ENCODE measurements around the gene RAD21L1.
"Not testable (repeated sequence)": the region's sequence is repeated elsewhere in the genome, so short reads cannot be mapped to it uniquely, and the experiment has no call there.

The RAD21L1 gene

GRCh38 chr20:1199212-1199873 is 26.5 kb upstream of the RAD21L1 start:
- DNase-seq (ENCODE audit: low read depth in 2 of 2) = no peak

- DNase-seq (ENCODE audit: low read depth in 2 of 2) = no peak
These were observed 25.9 kb upstream of the RAD21L1 start for GRCh38 chr20:1199964-1200363.

GRCh38 chr20:1202762-1203504 is 22.9 kb upstream of the RAD21L1 start, which contains the start of gene C20orf202:
C20orf202 (plus strand) TSS chr20:1203454; CDS start chr20:1203586, 132 bp downstream.
- DNase-seq (ENCODE audit: low read depth in 2 of 2) = no peak

GRCh38 chr20:1203630-1204029 is 22.2 kb upstream of the RAD21L1 start:
- DNase-seq (ENCODE audit: low read depth in 2 of 2) = no peak

GRCh38 chr20:1204113-1204512 is 21.7 kb upstream of the RAD21L1 start:
- DNase-seq (ENCODE audit: low read depth in 2 of 2) = no peak

GRCh38 chr20:1204576-1204975 is 21.3 kb upstream of the RAD21L1 start:
- DNase-seq (ENCODE audit: low read depth in 2 of 2) = no peak

GRCh38 chr20:1205802-1206201 is 20.0 kb upstream of the RAD21L1 start:
- DNase-seq (ENCODE audit: low read depth in 2 of 2) = no peak

GRCh38 chr20:1206366-1207148 is 19.3 kb upstream of the RAD21L1 start:
- DNase-seq (ENCODE audit: low read depth in 2 of 2) = no peak

- DNase-seq (ENCODE audit: low read depth in 2 of 2) = no peak
These were observed 18.5 kb upstream of the RAD21L1 start for GRCh38 chr20:1207293-1207878.

- no peak for DNase-seq (ENCODE audit: low read depth in 2 of 2)
These were observed 16.1 kb upstream of the RAD21L1 start for GRCh38 chr20:1209447-1210387.

GRCh38 chr20:1210501-1210900 is 15.3 kb upstream of the RAD21L1 start:
- DNase-seq (ENCODE audit: low read depth in 2 of 2) = no peak

GRCh38 chr20:1212023-1212422 is 13.8 kb upstream of the RAD21L1 start:
- DNase-seq (ENCODE audit: low read depth in 2 of 2) = no peak

- DNase-seq (ENCODE audit: low read depth in 2 of 2) = peak; percentile 23 to 24
These were observed 13.0 kb upstream of the RAD21L1 start for GRCh38 chr20:1212607-1213396.

- DNase-seq (ENCODE audit: low read depth in 2 of 2) = no peak
These were observed 11.0 kb upstream of the RAD21L1 start for GRCh38 chr20:1214838-1215261.

GRCh38 chr20:1215386-1216170 is 10.3 kb upstream of the RAD21L1 start:
- DNase-seq (ENCODE audit: low read depth in 2 of 2) = no peak

- not testable (repeated sequence) for DNase-seq (ENCODE audit: low read depth in 2 of 2)
These were observed 9.1 kb upstream of the RAD21L1 start for GRCh38 chr20:1216527-1217427.

- not testable (repeated sequence) for DNase-seq (ENCODE audit: low read depth in 2 of 2)
These were observed 3.1 kb upstream of the RAD21L1 start for GRCh38 chr20:1222750-1223149.

- DNase-seq (ENCODE audit: low read depth in 2 of 2) = no peak
These were observed 1.5 kb upstream of the RAD21L1 start for GRCh38 chr20:1224205-1224890.

Data from fibroblast of skin of left quadriceps (primary cell).